ENCODE measurements around the gene CNFN.

GRCh38 chr19:42394751-42395150, 4.7 kb upstream of the CNFN start:
- TF ChIP-seq CTCF (IDR thresholded peaks at IDR 0.05; ENCODE audit: borderline replicate concordance, extremely low read depth, low read length, poor library complexity, severe bottlenecking): no peak
- TF ChIP-seq EZH2 (IDR thresholded peaks at IDR 0.05; ENCODE audit: borderline replicate concordance, low read depth, low read length, severe bottlenecking): no peak

All from DND-41 (cell line).